SU-DHL-6 (cell line): ENCODE measurements around the gene NAPB.

Experiments used
- EZH2phosphoT487 ChIP-seq: fragments of 200-600 bp; sonication (generic), shearing (Covaris generic); conservative IDR thresholded peaks from 2 replicates; pipeline ENCODE4 v1.6.1; 2018; ENCODE audit warnings: mild to moderate bottlenecking, antibody characterized with exemption, low read length, moderate library complexity, mixed read lengths
- TF ChIP-seq, protein P1 (sequence below): fragments of 200-600 bp; sonication (generic); IDR thresholded peaks from one replicate; pipeline ENCODE4 v1.5.1; 2017; ENCODE audit warnings: antibody characterized with exemption, mild to moderate bottlenecking, low read length, moderate library complexity; ENCODE audit not compliant: insufficient read depth, poor library complexity, severe bottlenecking

DNA sequence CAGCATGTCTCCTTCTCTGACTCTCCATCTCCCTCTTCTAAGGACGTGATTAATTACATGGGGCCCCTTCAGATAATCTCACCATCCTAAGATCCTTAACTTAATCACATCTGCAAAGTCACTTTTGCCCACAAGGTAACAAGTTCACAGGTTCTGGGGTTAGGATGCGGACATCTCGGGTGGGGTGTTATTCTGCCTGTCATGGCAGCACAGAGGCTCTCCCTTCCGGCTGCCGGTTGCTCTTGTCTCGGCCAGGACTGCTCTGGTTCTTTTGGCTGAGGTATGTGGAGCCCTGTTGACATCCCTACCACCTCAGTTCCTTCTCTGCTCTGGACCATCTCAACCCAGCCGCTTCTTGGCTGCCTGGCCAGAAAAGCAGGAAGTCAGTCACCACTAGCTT lies 35.6 kb upstream of the NAPB start:
- TF ChIP-seq, protein P1, sequence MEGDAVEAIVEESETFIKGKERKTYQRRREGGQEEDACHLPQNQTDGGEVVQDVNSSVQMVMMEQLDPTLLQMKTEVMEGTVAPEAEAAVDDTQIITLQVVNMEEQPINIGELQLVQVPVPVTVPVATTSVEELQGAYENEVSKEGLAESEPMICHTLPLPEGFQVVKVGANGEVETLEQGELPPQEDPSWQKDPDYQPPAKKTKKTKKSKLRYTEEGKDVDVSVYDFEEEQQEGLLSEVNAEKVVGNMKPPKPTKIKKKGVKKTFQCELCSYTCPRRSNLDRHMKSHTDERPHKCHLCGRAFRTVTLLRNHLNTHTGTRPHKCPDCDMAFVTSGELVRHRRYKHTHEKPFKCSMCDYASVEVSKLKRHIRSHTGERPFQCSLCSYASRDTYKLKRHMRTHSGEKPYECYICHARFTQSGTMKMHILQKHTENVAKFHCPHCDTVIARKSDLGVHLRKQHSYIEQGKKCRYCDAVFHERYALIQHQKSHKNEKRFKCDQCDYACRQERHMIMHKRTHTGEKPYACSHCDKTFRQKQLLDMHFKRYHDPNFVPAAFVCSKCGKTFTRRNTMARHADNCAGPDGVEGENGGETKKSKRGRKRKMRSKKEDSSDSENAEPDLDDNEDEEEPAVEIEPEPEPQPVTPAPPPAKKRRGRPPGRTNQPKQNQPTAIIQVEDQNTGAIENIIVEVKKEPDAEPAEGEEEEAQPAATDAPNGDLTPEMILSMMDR, result no peak
- TF ChIP-seq EZH2phosphoT487, result no peak
